Measurements from ENCODE around the gene SNX32.
A peak's percentile ranks its signal among the peaks of the same experiment; 100 is the strongest.

SNX32 gene

DNA sequence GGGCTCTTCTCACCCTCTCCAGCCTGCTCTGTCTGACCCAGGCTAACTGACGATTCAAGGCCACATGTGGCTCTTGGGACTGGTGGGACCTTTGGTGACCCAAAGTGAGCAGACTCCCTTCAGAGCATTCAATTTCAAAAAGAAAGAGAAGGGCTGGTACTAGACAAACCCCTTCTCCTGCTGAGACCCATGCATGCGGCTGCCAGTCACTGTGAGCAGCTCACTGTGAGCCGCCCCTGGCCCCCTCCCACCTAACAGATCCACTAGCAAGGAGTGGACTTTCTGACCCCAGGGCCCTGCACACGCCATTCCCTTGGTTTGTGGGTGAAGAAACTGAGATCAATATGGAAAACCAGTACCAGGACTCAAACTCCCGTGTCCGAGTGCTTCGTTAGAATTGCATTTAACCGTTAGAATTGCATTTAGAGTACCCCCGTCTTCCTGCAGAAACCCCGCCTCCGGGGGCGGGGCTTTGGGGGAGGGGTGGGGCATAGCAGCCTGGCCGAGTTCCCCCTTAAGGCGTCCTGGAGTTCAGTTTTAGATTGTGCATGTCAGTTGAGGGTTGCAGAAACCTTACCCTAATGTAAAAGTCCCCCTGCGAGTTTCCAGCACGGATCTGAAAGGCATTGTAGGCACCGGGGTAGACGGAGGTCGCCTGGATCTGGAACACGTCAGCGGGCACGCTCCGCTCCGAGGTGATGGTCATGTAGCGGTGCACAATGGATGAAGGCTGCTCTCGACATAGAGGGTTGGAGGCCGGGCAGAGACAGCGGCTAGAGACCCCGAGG, 33.7 kb downstream of the SNX32 start:
- Histone ChIP-seq H3K4me3 (ENCODE audit: low read length) (no peak overlapping the region), H3K27me3 (ENCODE audit: control insufficient read depth, insufficient read depth, low read length) (no peaks in the 10 kb centered on the region), H3K9me3 (replicated peaks; ENCODE audit: low read length) (no peaks in the 10 kb centered on the region), H3K9ac (ENCODE audit: low read depth, low read length) (no peak overlapping the region), H3K36me3 (ENCODE audit: insufficient read depth, low read length) (peaks cover 84% of the 10 kb centered on the region), H3K4me1 (ENCODE audit: control insufficient read depth, insufficient read depth, low read length) (peaks cover 30% of the 10 kb centered on the region), H3K4me2 (ENCODE audit: low read length) (no peak overlapping the region)

DNA sequence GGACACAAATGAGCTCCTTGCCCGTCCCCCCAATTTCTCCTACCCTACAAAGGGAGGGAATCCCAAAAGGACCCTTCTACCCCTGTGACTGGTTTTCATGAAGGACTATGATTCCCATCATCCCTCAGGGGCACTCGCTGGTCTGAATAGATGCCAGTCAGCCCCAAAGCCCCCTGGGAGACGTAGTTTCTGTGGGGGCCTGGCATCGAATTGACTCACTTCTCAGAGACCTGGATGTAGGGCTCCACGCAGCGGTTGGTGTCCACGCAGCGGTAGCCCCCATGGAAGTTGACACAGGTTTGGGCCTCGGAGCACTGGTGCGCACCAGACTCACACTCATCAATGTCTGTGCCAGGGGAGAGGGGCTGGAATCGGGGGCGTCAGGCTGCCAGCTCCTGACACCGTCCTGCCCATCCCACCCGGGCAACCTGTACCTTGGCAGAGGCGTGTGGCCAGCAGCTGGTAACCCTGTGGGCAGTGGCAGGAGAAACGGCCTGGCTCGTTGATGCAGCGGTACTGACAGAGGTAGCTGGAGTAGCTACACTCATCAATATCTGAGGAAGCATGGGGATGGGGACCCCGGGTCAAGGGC, 34.4 kb downstream of the SNX32 start:
- Histone ChIP-seq H3K27me3 (ENCODE audit: control insufficient read depth, insufficient read depth, low read length) (no peaks in the 10 kb centered on the region), H3K36me3 (ENCODE audit: insufficient read depth, low read length) (peaks cover 77% of the 10 kb centered on the region), H3K4me1 (ENCODE audit: control insufficient read depth, insufficient read depth, low read length) (peaks cover 23% of the 10 kb centered on the region)

DNA sequence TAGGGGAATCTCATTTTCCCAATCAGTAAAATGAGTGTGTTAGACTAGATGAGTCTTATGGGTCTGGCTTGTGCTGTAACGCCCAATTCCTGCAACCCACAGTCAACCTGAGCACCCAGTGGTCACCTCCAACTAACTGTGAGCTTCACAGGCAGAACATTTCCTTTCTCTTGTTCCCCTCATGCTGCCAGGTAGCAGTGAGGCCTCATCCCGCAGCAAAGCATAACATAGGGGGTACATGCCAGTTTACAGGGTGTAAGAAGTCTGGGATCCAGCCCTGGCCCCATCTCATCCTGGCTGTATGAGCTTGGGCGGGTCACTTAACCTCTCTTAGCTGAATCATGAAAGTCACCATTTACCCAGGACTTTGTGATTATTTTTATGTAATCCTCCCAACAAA, 35.1 kb downstream of the SNX32 start:
- H3K9me3 ChIP-seq (replicated peaks; ENCODE audit: low read length): no peaks in the 10 kb centered on the region
- H3K4me3 ChIP-seq (ENCODE audit: low read length): no peak overlapping the region
- no peak overlapping the region for H3K4me2 ChIP-seq (ENCODE audit: low read length)
- H3K4me1 ChIP-seq (ENCODE audit: control insufficient read depth, insufficient read depth, low read length): peaks cover 26% of the 10 kb centered on the region
- no peaks in the 10 kb centered on the region for H3K27me3 ChIP-seq (ENCODE audit: control insufficient read depth, insufficient read depth, low read length)
- H3K9ac ChIP-seq (ENCODE audit: low read depth, low read length): no peak overlapping the region
- peaks cover 70% of the 10 kb centered on the region for H3K36me3 ChIP-seq (ENCODE audit: insufficient read depth, low read length)

More for the DNA sequence above, 34.4 kb downstream of the SNX32 start:
- Histone ChIP-seq H3K4me2 (ENCODE audit: low read length) (no peak overlapping the region), H3K4me3 (ENCODE audit: low read length) (no peak overlapping the region), H3K9me3 (replicated peaks; ENCODE audit: low read length) (no peaks in the 10 kb centered on the region), H3K9ac (ENCODE audit: low read depth, low read length) (no peak overlapping the region)

DNA sequence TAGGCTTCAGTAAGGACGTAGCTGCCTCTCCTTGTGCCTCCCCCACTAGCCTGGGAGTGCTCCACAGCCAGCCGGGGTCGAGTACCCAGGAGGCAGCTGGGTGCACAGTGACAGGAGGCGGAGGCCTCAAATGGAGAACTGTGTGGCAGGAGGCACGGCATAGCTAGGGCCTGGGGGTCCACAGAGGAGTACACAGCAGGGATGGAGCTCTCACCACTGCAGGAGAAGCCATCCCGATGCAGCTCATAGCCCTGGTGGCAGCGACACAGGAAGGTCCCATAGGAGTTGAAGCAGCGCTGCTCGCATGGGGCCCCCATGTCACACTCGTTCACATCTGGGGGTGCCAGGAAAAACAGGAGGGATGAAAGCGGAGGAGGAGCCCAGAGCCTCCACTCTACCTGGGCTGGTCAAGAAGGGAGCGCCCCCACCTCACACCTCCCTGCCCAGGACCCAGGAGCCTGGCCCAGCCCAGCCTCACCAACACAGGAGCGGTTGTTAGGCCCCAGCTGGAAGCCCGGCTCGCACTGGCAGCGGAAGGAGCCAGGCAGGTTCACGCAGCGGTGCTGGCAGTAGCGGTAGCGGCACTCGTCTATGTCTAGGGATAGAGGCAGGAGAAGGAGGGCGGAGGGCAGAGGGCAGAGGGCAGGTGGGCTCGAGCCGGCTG, 36.0 kb downstream of the SNX32 start:
- Histone ChIP-seq H3K4me1 (ENCODE audit: control insufficient read depth, insufficient read depth, low read length) (peaks cover 26% of the 10 kb centered on the region), H3K4me2 (ENCODE audit: low read length) (peak overlapping the region; percentile 93), H3K4me3 (ENCODE audit: low read length) (no peak overlapping the region), H3K9ac (ENCODE audit: low read depth, low read length) (no peak overlapping the region), H3K27me3 (ENCODE audit: control insufficient read depth, insufficient read depth, low read length) (no peaks in the 10 kb centered on the region), H3K36me3 (ENCODE audit: insufficient read depth, low read length) (peaks cover 61% of the 10 kb centered on the region), H3K9me3 (replicated peaks; ENCODE audit: low read length) (no peaks in the 10 kb centered on the region)

DNA sequence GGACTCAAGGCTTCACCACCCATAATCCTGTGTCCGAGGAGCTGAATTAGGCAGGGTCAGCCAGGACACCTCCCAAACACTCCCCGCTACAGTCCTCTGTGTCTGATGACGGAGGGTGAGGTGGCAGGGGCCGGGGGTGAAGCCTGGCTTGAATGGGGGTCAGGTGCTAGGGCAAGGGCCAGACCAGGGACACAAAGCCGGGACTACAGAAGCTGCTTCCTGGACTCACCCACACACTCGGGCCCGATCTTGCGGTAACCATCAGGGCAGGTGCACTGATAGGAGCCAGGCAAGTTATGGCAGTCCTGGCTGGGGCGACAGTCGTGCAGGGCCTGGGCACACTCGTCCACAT, 36.5 kb downstream of the SNX32 start:
- Histone ChIP-seq H3K4me1 (ENCODE audit: control insufficient read depth, insufficient read depth, low read length) (peaks cover 26% of the 10 kb centered on the region), H3K9ac (ENCODE audit: low read depth, low read length) (peak overlapping the region; percentile 92), H3K9me3 (replicated peaks; ENCODE audit: low read length) (no peaks in the 10 kb centered on the region), H3K4me2 (ENCODE audit: low read length) (peak overlapping the region; percentile 93), H3K36me3 (ENCODE audit: insufficient read depth, low read length) (peaks cover 56% of the 10 kb centered on the region), H3K27me3 (ENCODE audit: control insufficient read depth, insufficient read depth, low read length) (no peaks in the 10 kb centered on the region), H3K4me3 (ENCODE audit: low read length) (no peak overlapping the region)

DNA sequence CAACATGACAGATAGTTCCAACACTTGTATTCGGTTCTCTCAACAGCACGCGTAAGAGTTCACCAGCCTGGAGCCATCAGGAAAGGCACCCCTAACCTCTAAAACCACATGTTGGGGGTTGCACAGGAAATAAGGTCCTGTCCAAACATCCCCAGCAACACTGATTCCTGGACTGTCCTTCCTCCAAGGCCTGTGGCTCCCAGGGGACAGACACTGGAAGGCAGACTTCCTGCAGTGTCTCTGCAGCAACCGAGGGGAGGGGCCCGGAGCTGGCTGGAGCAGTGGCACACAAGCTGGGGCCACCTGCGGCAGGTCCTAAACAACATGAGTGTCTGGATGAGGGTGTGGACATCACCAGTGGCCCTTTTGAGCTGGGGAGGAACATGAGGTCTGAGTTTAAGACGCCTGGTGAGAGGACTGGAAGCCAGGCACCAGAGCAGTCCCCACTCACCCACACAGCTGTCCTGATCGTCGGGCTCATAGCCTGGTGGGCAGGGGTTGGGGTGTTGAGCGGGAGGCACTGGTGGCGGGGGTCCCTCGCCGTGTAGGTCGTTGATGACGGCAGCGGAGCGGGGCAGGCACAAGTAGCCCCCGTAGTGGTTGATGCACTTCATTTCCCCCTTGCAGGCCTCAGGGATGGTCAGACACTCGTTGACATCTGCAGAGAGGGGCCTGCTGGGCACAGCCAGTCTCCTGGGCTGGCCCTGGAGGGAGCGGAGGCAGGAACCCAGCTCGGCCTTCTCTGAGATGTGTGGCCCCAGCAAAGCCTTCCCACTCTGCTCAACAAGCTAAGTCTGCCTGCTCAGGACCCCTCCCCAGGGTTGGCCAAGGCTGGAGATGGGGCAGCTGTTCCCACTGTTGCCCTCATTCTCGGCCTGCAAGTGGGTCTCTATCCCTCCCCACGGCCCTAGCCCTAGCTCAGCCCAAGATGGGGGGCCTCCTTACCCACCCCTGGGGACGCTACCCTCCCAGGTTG, 37.2 kb downstream of the SNX32 start:
- Histone ChIP-seq H3K4me2 (ENCODE audit: low read length) (peak overlapping the region; percentile 93), H3K4me3 (ENCODE audit: low read length) (peak overlapping the region; percentile 81), H3K9ac (ENCODE audit: low read depth, low read length) (peak overlapping the region; percentile 92), H3K36me3 (ENCODE audit: insufficient read depth, low read length) (peaks cover 49% of the 10 kb centered on the region), H3K27me3 (ENCODE audit: control insufficient read depth, insufficient read depth, low read length) (no peaks in the 10 kb centered on the region), H3K9me3 (replicated peaks; ENCODE audit: low read length) (no peaks in the 10 kb centered on the region), H3K4me1 (ENCODE audit: control insufficient read depth, insufficient read depth, low read length) (peaks cover 26% of the 10 kb centered on the region)

DNA sequence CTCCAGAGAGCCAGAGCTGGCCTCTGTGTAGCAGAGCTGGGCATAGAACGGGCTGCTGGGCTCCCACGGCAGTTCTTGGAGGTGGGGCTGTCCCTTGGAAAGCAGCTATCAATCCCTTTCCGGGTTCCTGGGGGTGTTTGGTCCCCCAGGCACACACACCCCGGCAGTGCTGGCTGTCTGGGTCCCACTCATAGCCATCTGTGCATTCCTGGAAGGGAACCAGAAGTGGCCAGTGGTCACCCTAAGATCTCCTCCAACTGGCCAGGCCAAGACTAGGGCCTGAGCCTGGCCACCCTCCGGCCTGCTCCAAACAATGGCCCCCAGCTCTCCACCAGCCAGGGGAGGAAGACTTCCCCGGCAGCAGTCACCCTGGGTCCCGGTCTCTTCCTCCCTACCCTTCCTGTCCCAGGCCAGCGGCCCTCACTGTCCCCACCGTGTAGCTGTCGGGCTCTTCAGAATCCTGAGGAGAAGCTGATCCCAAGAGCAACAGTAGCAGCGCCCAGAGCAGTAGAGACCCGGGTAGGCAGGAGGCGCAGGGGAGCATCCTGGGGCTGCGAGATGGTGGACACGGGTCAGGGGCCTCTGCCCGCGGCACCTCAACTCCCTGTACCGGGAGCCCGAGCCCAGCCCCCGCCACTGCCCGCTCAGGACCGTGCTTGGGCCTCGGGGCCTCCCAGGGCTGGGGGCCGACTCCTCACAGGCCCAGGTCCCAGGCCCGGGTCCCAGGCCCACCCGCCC, 38.2 kb downstream of the SNX32 start:
- peak overlapping the region; percentile 81 for H3K4me3 ChIP-seq (ENCODE audit: low read length)
- peaks cover 43% of the 10 kb centered on the region for H3K36me3 ChIP-seq (ENCODE audit: insufficient read depth, low read length)
- H3K4me2 ChIP-seq (ENCODE audit: low read length): peak overlapping the region; percentile 93
- H3K27me3 ChIP-seq (ENCODE audit: control insufficient read depth, insufficient read depth, low read length): no peaks in the 10 kb centered on the region
- peak overlapping the region; percentile 92 for H3K9ac ChIP-seq (ENCODE audit: low read depth, low read length)
- H3K4me1 ChIP-seq (ENCODE audit: control insufficient read depth, insufficient read depth, low read length): peaks cover 26% of the 10 kb centered on the region
- no peaks in the 10 kb centered on the region for H3K9me3 ChIP-seq (replicated peaks; ENCODE audit: low read length)

DNA sequence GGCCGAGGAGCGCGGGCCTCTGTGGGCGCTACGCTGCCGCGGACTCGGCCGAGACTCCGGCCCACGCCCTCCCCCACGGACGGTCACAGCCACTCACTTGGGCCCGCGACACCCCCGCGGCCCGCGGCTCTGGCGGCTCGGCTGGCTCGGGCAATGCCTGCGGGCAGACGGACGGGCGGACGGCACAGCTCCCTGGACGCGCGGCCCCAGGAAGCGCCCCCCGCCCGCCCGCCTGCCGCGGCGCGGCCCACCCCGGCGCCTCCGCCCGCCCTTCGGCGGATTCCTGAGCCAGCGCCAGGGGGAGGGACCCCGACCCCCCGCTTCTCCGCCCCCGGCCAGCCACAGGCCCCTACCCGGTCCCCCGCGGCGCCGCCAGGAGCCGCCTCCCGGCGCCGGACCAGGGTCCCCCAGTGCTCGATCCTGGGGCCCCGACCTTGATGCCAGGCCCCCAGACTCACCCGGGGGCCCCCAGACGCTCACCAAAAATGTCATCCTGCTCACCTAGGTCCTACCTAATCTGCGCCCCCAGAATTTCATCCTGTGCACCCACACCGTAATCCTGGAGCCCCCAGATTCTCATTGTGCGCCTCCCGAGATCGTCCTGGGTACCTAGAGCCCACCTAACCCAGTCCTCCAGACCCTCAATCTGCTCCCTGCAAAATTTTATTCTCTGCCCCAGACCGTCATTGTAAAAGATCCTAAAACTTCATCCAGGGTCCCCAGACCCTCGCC, 39.0 kb downstream of the SNX32 start, which contains the start of gene EFEMP2:
Gene EFEMP2, minus strand, starts transcription at position 215 of the 732 bp plus-strand sequence. CDS start 446 bp downstream, outside the sequence.
- Histone ChIP-seq H3K36me3 (ENCODE audit: insufficient read depth, low read length) (peaks cover 35% of the 10 kb centered on the region), H3K9ac (ENCODE audit: low read depth, low read length) (peak within 1 kb of the TSS; percentile 92), H3K4me2 (ENCODE audit: low read length) (peak within 1 kb of the TSS; percentile 93), H3K27me3 (ENCODE audit: control insufficient read depth, insufficient read depth, low read length) (no peaks in the 10 kb centered on the region), H3K4me1 (ENCODE audit: control insufficient read depth, insufficient read depth, low read length) (peaks cover 26% of the 10 kb centered on the region), H3K9me3 (replicated peaks; ENCODE audit: low read length) (no peaks in the 10 kb centered on the region), H3K4me3 (ENCODE audit: low read length) (peak within 1 kb of the TSS; percentile 81)

DNA sequence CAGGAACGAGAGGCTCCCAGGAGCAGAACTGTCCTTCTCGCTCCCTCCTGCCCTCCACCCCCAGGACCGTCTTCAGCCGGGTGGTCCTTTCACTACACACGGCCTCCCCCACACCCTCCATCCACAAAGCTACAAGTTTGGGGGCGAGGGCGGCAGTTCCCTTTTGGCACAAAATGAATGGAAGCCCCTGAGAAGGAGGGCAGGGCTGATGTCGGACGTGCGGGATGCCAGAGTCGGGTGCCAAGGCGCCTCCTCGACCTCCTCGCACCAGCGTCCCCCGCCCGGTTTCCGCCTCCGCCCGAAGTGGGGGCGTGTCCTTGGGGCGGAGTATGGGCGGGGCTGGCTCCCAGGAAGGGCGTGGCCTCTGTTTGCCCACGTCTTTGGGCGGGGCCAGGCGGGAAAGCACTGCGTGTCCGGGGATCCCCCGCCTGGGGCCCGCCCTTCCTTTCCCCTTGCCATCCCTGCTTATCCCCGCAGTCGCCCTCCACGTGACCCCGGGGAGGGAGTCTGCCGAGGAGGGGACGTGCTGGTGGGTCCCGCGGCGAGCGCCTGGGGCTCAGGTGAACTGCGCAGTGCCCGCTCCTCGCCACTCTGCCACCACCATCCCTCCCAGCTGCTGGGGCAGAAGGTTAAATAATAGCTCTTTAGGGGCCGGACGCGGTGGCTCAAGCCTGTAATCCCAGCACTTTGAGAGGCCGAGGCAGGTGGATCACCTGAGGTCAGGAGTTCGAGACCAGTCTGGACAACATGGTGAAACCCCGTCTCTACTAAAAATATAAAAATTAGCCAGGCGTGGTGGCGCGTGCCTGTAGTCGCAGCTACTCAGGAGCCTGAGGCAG, 39.8 kb downstream of the SNX32 start:
- Histone ChIP-seq H3K9ac (ENCODE audit: low read depth, low read length) (peak overlapping the region; percentile 92), H3K9me3 (replicated peaks; ENCODE audit: low read length) (no peaks in the 10 kb centered on the region), H3K4me3 (ENCODE audit: low read length) (peak overlapping the region; percentile 81), H3K4me1 (ENCODE audit: control insufficient read depth, insufficient read depth, low read length) (peaks cover 26% of the 10 kb centered on the region), H3K4me2 (ENCODE audit: low read length) (peak overlapping the region; percentile 93), H3K36me3 (ENCODE audit: insufficient read depth, low read length) (peaks cover 27% of the 10 kb centered on the region), H3K27me3 (ENCODE audit: control insufficient read depth, insufficient read depth, low read length) (no peaks in the 10 kb centered on the region)

Data from skeletal muscle satellite cell (primary cell).